ENCODE measurements around the gene CLEC12A. TPM values are rescaled to one million over a fixed set of nuclear protein-coding genes. Genes with fewer than 3 reads are reported as not detected.

Gene CLEC12A
- total and polyA plus RNA-seq, 2 of the 4 experiments (the other 2 are of a cell fraction), result not detected

DNA sequence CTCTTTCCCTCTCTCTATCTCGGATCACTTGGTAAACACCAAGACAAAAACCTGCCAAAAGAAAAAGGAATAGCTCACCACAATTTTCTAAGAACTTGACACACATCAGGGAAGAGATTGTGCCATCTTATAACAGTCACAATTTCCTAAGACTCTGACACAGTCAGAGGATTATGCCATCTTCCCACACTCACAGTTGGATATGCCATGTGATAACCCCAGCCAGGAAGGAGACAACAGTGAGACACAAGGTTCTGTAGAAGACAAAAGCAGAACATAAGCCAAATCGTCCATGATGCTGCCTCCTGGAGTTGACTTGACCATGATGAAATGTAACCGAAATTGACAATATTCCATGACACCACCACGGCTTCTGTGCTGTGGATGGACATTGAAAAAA lies 56.5 kb downstream of the CLEC12A start:
- H3K4me1 ChIP-seq (ENCODE audit: control insufficient read depth, insufficient read depth, low read length), result no peaks in the 10 kb centered on the region; the same call in 1 of the 2 replicates
- no peak for TF ChIP-seq SMC3 (IDR thresholded peaks at IDR 0.05; ENCODE audit: low read depth, low read length)
- TF ChIP-seq FOS (IDR thresholded peaks at IDR 0.05; ENCODE audit: low read depth, low read length), result 0 out of 2 replicates have a peak, but pooled peaks have one; percentile 10
- TF ChIP-seq MAZ (IDR thresholded peaks at IDR 0.05; ENCODE audit: borderline replicate concordance, low read depth, low read length), result no peak
- TF ChIP-seq CEBPB (IDR thresholded peaks at IDR 0.05; ENCODE audit: low read depth, low read length), result peak; percentile 73
- TF ChIP-seq NFE2L2 (IDR thresholded peaks at IDR 0.05; ENCODE audit: low read depth, low read length), result no peak
- no peak for TF ChIP-seq RAD21 (IDR thresholded peaks at IDR 0.05; ENCODE audit: low read length)
- TF ChIP-seq POLR2A (IDR thresholded peaks at IDR 0.05; ENCODE audit: low read depth, low read length), result no peak
- no peak for TF ChIP-seq RFX5 (IDR thresholded peaks at IDR 0.05; ENCODE audit: low read depth, low read length)
- TF ChIP-seq, protein P1, sequence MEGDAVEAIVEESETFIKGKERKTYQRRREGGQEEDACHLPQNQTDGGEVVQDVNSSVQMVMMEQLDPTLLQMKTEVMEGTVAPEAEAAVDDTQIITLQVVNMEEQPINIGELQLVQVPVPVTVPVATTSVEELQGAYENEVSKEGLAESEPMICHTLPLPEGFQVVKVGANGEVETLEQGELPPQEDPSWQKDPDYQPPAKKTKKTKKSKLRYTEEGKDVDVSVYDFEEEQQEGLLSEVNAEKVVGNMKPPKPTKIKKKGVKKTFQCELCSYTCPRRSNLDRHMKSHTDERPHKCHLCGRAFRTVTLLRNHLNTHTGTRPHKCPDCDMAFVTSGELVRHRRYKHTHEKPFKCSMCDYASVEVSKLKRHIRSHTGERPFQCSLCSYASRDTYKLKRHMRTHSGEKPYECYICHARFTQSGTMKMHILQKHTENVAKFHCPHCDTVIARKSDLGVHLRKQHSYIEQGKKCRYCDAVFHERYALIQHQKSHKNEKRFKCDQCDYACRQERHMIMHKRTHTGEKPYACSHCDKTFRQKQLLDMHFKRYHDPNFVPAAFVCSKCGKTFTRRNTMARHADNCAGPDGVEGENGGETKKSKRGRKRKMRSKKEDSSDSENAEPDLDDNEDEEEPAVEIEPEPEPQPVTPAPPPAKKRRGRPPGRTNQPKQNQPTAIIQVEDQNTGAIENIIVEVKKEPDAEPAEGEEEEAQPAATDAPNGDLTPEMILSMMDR (conservative IDR thresholded peaks at IDR 0.05; ENCODE audit: low read depth, low read length), result no peak
- TF ChIP-seq, protein P2, sequence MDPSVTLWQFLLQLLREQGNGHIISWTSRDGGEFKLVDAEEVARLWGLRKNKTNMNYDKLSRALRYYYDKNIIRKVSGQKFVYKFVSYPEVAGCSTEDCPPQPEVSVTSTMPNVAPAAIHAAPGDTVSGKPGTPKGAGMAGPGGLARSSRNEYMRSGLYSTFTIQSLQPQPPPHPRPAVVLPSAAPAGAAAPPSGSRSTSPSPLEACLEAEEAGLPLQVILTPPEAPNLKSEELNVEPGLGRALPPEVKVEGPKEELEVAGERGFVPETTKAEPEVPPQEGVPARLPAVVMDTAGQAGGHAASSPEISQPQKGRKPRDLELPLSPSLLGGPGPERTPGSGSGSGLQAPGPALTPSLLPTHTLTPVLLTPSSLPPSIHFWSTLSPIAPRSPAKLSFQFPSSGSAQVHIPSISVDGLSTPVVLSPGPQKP (IDR thresholded peaks at IDR 0.05; ENCODE audit: borderline replicate concordance, low read depth, low read length), result no peak
- TF ChIP-seq BHLHE40 (IDR thresholded peaks at IDR 0.05; ENCODE audit: low read depth, low read length), result no peak
- TF ChIP-seq MXI1 (IDR thresholded peaks at IDR 0.05; ENCODE audit: borderline replicate concordance, low read depth, low read length), result no peak
- no peak for TF ChIP-seq RCOR1 (IDR thresholded peaks at IDR 0.05; ENCODE audit: insufficient replicate concordance, low read length)
- no peak for TF ChIP-seq CHD1 (IDR thresholded peaks at IDR 0.05; ENCODE audit: low read depth, low read length)
- TF ChIP-seq, protein P3, sequence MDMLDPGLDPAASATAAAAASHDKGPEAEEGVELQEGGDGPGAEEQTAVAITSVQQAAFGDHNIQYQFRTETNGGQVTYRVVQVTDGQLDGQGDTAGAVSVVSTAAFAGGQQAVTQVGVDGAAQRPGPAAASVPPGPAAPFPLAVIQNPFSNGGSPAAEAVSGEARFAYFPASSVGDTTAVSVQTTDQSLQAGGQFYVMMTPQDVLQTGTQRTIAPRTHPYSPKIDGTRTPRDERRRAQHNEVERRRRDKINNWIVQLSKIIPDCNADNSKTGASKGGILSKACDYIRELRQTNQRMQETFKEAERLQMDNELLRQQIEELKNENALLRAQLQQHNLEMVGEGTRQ (IDR thresholded peaks at IDR 0.05; ENCODE audit: low read depth, low read length), result 0 out of 2 replicates have a peak, but pooled peaks have one; percentile 7
- TF ChIP-seq MAFK (IDR thresholded peaks at IDR 0.05; ENCODE audit: low read depth, low read length), result no peak
- H3K4me3 ChIP-seq (ENCODE audit: insufficient read depth, low read depth, low read length), result no peak overlapping the region
- no TSS peak for BruUV-seq (replicated peaks)
- no peaks in the 10 kb centered on the region for H3K79me1 ChIP-seq (ENCODE audit: low read depth in 1 of 2, low read length in 2 of 2)
- peak overlapping the region; percentile 8; the same call in 1 of the 2 replicates for H3K56ac ChIP-seq (ENCODE audit: extremely low read depth, insufficient read depth, low read length)
- peak overlapping the region; percentile 4 to 76; a peak in 3 of 4 replicates for H4K8ac ChIP-seq (ENCODE audit: low read depth in 2 of 2, low read length in 2 of 2)
- H3K9me3 ChIP-seq (ENCODE audit: control insufficient read depth, insufficient read depth, low read length), result no peaks in the 10 kb centered on the region
- peak overlapping the region; percentile 54 for H4K91ac ChIP-seq (ENCODE audit: insufficient read depth, low read depth, low read length)
- peak overlapping the region; percentile 30; the same call in 1 of the 2 replicates for H4K5ac ChIP-seq (ENCODE audit: low read depth, low read length)
- peak overlapping the region; percentile 92 for H3K4ac ChIP-seq (ENCODE audit: low read depth, low read length)
- ChIA-PET CTCF (interaction anchor here (1.0 to 1.4 kb wide), 2 partner anchors 9 to 278 kb away, joined by 3 read pairs; no protein-coding TSS in a partner anchor), POLR2A (ENCODE audit: unreplicated experiment) (no interaction called here)
- peak overlapping the region; percentile 69 for H2AFZ ChIP-seq (replicated peaks; ENCODE audit: low read length, poor library complexity)
- dilution Hi-C loops (cut with HindIII; ENCODE audit: low sequenced_read_pairs, unreplicated experiment) (no loop called here), in situ Hi-C loops (cut with MboI; ENCODE audit: low sequenced_read_pairs) (no loop called here), intact Hi-C loops (cut with micrococcal nuclease) (no loop called here)
- H3K9ac ChIP-seq (ENCODE audit: low read depth, low read length), result no peak overlapping the region
- DNase-seq (peak; percentile 13), ATAC-seq (ENCODE audit: low read depth) (no peak)
- H4K20me1 ChIP-seq (ENCODE audit: insufficient read depth, low read length), result no peaks in the 10 kb centered on the region
- H3K23ac ChIP-seq (ENCODE audit: low read depth, low read length), result peak overlapping the region; percentile 26; the same call in 1 of the 2 replicates
- H3K18ac ChIP-seq (ENCODE audit: low read depth, low read length), result peak overlapping the region; percentile 42; the same call in 1 of the 2 replicates
- peak overlapping the region; percentile 88 for H2BK120ac ChIP-seq (ENCODE audit: low read depth, low read length)
- H3K9me1 ChIP-seq (ENCODE audit: insufficient read depth, low read length), result peaks cover 7% of the 10 kb centered on the region; the same call in 1 of the 2 replicates
- H3K36me3 ChIP-seq (ENCODE audit: control insufficient read depth, insufficient read depth, low read length), result no peaks in the 10 kb centered on the region
- no peaks in the 10 kb centered on the region for H3K27me3 ChIP-seq (ENCODE audit: control insufficient read depth, insufficient read depth, low read length)
- no peak overlapping the region for H3K27ac ChIP-seq (ENCODE audit: insufficient read depth, low read length)
- no peak overlapping the region for H3K4me2 ChIP-seq (ENCODE audit: low read depth, low read length)
- peak overlapping the region; percentile 88 for H2BK20ac ChIP-seq (ENCODE audit: low read depth, low read length)
- peak overlapping the region; percentile 75; the same call in 2 of the 3 replicates for H2BK15ac ChIP-seq (ENCODE audit: low read depth, low read length)
- H3K14ac ChIP-seq (replicated peaks; ENCODE audit: low read depth, low read length), result peak overlapping the region; percentile 79
- H2AK5ac ChIP-seq (ENCODE audit: low read depth, low read length), result no peak overlapping the region; the same call in 1 of the 2 replicates
- H2BK5ac ChIP-seq (ENCODE audit: low read depth, low read length, poor library complexity, severe bottlenecking), result peak overlapping the region; percentile 21
- 40% methylated on average over 1 of the region's 4 CpGs; no CpG with 5 or more reads in 1 of the 2 experiments for WGBS, 2 experiments (ENCODE audit: extremely low coverage in 2 of 2, insufficient read length in 1 of 2)
- no peak overlapping the region for H2AK9ac ChIP-seq (replicated peaks; ENCODE audit: low read depth, low read length, poor library complexity)

Measured in IMR-90 (cell line).